ENCODE data around the gene SPATA25.
"Not testable (repeated sequence)": the region's sequence is repeated elsewhere in the genome, so short reads cannot be mapped to it uniquely, and the experiment has no call there.

SPATA25 gene

DNA sequence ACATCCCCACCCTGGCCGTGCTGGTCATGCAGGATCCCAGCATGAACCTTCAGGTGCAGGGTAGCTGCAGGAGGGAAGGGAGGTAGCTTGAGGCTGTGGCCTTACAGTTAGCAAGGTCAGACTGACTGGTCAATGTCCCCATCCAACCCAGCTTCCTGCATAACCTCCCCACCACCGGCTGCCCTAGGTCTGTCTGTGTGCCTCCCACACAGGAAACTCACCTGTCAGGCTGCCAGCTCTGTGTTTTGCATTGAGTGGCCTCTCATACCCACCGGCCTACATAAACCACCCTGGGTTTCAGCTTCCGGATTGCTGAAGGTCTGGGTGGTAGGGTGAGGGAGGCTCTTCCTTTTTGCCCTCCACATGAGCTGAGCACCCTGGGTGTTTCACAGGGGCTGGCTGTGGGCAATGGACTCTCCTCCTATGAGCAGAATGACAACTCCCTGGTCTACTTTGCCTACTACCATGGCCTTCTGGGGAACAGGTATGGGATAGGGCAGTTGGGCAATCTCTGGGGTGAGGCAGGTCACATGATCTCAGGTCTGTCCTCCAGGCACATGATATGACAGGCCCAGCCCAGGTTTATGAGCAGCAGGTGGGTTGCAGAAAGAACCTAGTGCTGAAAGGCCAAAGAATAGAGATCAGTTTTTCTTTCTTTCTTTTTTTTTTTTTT is 5.5 kb upstream of the SPATA25 start:
- DNase-seq (ENCODE audit: low spot score) = peak; percentile 27

DNA sequence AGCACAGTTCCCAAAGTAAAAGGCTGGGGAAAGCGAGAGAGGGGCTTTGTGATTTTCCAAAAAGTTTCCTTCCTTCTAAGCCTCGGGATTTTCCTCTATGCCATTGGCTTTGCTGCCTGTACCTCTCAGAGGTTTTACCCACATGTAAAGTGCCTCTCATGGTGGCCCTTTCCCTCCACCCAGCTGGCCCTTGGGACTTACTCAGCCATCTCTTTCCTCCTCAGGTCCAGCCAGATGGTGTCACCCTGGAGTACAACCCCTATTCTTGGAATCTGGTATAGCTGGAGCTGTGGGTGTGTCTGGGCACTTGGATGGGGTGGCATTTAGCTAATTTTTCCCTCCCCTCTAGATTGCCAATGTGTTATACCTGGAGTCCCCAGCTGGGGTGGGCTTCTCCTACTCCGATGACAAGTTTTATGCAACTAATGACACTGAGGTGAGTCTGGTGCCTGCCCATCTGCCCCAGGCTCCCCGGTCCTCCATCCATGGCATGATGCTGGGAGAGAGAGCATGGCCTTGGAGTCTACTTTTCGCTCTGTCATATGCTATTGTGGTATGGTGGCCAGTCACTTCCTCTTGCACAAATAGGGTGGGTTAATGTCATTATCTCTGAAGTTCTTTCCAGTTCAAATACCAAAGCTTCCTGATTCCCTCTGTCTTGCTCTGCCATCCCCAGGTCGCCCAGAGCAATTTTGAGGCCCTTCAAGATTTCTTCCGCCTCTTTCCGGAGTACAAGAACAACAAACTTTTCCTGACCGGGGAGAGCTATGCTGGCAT is 4.8 kb upstream of the SPATA25 start:
- no peak for DNase-seq (ENCODE audit: low spot score)

DNA sequence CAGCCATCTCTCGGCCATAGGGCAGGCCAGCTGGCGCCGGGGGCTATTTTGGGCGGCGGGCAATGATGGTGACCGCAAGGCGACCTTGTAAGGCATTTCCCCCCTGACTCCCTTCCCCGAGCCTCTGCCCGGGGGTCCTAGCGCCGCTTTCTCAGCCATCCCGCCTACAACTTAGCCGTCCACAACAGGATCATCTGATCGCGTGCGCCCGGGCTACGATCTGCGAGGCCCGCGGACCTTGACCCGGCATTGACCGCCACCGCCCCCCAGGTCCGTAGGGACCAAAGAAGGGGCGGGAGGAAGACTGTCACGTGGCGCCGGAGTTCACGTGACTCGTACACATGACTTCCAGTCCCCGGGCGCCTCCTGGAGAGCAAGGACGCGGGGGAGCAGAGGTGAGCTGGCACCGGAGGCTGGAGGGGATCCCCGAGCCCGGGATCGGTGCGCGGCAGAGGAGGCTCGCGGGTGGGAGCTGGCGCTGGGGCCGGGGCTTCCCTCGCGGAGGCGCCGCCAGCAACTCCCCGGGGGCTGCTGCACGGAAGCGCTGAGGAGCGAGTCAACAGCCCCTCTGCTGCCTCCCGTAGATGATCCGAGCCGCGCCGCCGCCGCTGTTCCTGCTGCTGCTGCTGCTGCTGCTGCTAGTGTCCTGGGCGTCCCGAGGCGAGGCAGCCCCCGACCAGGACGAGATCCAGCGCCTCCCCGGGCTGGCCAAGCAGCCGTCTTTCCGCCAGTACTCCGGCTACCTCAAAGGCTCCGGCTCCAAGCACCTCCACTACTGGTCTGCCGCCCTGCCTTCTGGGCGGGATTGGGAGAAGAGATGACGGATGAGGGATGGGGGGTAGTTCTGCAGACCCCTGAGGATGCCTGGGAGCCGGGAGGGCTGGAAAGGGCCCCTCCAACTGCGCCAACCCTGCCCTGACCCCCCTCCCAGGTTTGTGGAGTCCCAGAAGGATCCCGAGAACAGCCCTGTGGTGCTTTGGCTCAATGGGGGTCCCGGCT is 3.9 kb upstream of the SPATA25 start, which contains the start of the genes CTSA and NEURL2:
Gene CTSA (plus strand): TSS at position 351 of the 999 bp plus-strand sequence. CDS start 234 bp downstream, at position 585.
Gene NEURL2 (minus strand): TSS at position 224 of the 999 bp plus-strand sequence. CDS start 217 bp downstream, at position 7.
- peak; percentile 81 for DNase-seq (ENCODE audit: low spot score)

DNA sequence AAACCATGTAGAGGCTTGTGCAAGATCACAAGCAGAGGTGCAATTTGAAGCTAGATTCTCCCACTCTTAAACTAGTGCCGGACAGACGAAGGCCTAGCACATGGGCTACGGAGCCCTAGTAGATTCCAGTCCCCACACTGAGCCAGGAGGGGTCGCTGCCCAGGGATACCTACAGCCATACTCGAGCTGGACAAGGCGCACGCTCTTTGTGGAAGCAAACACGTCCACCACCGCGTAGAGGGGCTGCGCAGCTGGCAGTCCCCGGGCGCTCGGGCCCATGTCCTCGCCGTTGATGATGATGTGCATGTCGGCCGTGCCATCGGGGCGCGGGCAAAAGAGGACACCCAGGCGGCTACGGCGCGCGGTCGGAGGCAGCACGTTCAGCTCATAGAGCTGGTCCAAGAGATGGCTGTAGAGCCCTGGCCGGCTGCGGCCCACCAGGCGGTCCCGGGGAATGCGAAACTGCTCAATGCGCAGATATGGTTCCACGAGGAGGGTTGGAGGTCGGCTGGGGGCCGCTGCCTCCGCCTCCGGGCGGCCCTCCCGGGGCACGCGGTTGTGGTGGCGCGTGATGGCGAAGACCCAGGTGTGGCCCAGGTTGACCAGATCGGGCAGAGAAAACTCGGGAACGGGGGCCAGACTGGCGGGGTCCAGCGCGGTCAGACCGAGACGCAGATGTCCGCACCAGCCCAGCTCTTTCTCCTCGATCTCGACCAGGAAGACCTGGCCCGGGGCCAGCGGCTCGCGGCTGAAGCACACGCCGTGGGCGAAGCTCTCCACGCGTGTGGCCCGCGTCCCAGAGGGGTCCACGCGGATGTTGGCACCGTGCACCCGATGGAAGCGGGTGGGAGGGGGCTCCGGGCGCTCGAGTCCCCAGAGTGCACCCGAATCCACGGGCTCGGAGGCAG is 2.9 kb upstream of the SPATA25 start:
- peak; percentile 42 for DNase-seq (ENCODE audit: low spot score)

DNA sequence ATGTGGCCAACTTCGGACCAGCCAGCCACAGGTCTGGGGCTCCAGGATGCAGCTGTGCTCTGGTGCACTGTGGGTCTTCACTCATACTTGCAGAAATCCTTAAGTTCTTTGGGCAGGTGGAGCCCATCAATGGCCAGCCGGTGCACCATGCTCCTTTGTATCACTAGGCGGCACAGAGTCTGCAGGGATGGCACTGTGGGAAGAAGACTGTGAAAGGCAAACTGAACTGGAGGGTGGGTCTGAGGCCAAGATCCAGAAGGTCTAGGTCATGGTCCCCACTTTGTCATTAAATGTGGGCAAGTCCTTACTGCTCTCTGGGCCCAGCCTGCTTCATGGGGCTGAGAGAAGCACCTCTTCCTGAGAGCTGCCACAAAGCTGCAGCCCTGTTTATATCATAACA is 1.3 kb upstream of the SPATA25 start:
- no peak for DNase-seq (ENCODE audit: low spot score)

DNA sequence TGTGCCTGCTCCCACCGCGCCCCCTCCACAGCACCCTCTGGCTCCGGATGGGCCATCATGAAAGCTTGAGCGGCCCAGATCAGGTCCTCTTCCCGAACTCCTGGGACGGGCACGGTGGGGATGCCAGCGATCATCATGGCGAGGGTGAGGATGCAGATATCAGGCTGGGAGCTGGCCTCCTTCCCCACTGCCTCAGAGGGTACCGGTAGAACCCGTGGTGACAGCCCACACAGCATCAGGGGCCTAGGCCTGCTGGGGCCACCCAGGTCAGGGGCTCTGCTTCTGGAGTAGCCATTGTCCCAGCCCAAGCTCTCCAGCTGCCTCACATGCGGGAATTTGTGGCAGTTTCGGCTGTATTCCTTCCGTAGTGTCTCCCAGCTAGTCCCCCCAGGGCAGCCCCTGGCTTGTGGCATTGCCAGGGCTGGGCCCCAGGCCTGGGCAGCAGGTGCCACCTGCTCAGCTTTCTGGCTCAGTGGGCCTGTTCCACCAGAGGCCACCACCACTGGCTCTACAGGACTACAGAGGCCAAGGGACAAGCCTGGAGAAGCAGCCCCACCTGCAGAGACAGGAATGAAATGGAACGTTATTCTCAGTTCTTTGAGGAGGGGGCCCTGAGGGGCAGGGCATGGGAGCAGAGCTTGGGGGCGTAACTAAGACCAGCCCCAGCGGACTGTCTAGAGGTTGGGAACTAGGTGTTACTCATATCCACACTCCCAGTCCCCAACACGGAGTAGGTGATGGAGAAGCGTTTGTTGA is 654 bp downstream of the SPATA25 start:
- DNase-seq (ENCODE audit: low spot score) = no peak

DNA sequence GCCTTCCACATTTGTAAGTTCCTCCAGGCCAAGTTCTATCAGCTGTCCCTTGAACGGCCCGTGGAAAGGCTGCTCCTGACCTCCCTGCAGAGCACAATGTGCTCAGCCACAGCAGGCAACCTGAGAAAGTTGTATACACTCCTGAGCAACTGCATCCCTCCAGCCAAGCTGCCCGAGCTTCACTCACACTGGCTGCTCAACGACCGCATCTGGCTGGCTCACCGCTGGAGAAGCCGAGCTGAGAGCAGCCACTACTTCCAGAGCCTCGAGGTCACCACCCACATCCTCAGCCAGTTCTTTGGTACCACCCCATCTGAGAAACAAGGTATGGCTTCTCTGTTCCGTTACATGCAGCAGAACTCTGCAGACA is 4.3 kb downstream of the SPATA25 start:
- no peak for DNase-seq (ENCODE audit: low spot score)

DNA sequence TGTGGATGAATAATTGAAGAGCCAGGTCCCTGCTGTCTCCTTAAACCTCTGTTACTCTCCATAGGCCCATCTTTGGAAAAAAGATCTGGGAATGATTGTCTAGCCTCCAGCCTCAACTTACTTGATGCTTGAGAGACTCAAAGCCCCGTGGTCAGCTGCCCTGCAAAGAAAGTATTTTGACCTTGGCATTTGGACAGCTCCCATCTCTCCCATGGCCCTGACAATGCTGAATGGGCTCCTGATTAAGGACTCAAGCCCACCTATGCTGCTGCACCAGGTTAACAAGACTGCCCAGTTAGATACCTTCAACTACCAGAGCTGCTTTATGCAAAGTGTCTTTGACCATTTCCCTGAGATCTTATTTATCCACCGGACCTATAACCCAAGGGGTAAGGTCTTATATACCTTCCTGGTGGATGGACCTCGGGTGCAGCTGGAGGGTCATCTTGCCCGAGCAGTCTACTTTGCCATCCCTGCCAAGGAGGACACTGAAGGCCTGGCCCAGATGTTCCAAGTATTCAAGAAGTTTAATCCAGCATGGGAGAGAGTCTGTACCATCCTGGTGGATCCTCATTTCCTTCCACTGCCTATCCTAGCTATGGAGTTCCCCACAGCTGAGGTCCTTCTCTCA is 4.8 kb downstream of the SPATA25 start:
- no peak for DNase-seq (ENCODE audit: low spot score)

DNA sequence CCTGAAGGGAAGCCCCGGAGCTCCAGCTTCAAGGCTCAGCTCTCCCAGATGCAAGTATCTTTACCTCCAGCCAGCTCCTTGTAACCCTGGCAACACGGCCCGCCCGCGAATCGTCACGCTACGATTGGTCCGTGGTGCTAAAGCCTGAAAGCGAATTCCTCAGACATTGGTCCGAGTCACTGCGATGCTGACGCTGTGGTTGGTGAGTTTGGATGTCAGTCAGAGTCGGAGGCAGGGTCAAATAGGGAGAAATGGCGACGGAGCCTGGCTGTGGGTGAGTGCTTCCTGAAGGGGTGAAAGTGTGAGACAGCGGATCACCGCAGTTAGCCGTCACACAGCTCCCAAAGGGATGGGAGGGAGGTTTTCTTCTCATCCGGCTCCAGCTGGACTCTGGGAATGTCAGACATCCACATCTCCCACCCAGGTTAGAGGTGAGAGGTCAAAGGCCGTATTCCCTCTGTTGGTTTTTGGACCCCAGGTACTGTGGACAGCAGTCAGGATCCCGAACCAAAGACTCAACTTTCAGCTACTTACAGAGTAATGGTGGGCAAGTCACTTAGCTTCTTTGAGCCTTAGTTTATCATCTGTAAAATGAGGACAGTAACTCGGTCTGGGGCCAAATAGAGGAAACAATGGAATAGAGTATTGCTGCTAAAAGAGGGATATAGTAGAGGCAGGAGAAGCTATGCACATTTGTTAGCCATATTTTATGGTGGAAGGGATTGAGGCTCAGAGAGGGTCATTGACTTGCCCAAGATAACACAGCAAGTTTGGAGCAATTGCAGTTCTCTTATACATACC is 6.2 kb downstream of the SPATA25 start, which contains the start of gene ZSWIM1:
Gene ZSWIM1 (plus strand): TSS at position 240 of the 801 bp plus-strand sequence. CDS start 1,366 bp downstream, outside the sequence.
- DNase-seq (ENCODE audit: low spot score) = peak; percentile 100

DNA sequence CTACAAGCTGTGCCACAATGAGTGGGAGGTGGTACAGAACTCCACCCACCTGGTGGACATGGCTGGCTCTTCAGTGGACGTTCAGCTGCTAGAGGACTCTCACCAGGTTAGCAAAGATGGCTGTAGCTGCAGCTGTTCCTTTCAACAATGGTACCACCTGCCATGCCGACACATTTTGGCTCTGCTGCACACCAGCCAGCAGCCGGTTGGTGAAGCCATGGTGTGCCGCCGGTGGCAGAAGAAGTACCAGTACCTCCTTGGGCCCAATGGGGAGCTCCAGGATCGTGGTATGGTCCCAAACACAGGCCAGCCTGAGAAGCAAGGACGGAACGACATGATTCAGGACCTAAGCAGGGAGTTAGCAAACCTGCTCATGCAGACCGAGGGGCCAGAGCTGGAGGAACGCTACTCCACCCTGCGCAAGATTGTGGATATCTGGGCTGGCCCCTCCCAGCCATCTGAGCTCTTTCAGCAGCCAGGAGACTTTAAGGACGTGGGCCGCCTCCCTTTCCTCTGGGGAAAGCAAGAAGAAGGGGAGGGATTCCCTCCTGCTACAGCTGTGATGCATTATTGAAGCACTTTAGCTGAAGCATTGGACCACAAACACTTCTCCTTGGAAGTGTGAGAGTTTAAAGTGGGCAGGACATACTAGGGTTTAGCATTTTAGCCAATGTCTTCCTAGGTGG is 9.2 kb downstream of the SPATA25 start:
- no peak for DNase-seq (ENCODE audit: low spot score)

DNA sequence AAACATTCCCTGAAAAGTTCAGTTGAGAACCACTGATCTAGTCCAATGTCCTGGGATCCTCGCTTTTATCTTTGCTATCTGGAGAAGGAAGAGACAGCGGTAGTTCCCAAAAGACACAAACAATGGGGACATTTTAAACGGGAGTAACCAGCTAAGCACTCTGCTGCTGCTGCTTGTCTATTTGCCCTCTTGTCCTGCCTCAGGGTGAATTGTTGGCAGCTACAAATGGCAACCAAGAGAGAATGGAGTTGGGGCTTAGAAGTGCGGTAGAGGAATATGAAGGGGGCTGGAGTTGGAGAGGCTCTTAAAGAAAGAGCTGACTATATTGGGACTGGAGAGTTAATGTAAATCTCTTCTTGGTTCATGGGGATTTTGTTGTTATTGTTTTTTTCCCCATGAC is 12.8 kb downstream of the SPATA25 start:
- DNase-seq (ENCODE audit: low spot score) = no peak

DNA sequence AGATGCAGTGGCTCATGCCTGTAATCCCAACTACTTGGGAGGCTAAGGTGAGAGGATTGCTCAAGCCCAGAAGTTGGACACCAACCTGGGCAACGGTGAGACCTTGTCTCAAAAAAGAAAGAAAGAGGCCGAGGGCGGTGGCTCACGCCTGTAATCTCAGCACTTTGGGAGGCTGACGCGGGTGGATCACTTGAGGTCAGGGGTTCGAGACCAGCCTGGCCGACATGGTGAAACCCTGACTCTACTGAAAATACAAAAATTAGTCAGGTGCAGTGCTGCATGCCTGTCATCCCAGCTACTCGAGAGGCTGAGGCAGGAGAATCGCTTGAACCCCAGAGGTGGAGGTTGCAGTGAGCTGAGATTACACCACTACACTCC is 13.3 kb downstream of the SPATA25 start:
- DNase-seq (ENCODE audit: low spot score) = not testable (repeated sequence)

DNA sequence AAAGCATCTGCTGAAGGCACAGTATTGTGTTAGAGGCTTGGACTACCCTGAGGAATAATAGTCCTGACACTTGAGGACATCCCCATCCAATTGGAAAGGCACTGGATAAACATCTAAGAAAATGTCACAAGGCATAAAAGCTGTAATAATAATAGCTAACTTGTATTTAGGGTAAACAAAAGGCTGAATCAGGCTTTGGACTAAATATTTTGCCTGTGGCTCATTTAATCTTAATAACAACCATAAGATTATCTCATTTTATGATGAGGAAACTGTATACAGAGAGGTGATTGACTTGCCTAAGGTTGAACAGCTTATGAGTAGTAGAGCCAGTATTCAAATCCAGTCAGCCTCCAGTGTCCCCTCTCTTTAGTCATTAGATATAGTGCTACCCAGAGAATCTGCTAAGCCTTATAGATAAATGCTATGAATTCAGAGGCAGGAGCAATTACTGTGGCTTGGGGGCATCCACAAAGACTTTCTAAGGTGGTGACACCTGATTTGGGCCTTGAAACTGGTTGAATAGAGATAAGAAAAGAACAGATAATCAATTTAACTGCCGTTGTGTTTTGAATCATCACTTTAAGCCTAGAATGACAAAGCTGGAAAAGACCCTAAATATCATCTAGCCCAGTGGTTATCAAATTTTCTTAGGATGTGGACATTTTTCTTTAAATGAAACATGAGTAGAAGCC is 13.9 kb downstream of the SPATA25 start:
- no peak for DNase-seq (ENCODE audit: low spot score)

DNA sequence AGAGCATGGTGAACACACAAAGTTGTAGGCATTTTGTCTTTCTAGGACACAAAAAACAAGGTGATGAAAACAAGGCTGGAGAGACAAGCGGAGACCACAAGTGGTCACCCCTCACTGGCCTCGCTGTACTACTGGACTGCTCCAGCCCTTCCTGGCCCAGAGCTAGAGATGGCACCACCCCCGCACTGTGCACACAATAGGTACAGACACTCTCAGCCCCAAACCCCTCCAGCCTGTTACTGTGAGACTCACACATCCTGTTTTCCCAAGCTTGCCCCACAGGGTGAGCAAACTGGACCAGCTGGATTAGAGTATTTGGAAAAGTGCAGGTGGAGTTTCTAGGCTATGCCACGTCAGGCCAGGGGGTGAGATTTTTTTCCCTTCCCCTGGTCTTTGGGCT is 14.8 kb downstream of the SPATA25 start:
- DNase-seq (ENCODE audit: low spot score) = no peak

DNA sequence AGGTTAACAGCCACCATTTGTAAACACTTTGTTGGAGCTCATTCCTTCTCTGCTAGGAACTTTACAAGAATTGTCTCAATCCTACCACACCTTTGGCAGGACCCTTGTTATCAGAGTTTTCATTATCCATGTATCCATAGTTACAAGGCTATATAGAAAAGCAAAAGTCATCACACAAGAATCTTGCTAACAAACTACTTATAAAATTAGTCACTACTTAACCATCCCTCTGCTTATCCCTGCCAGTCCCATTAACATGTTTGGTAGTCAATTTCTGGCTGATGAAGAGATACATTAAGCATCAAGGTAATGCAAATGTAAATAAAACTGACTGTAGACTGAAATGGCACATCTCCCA is 19.6 kb downstream of the SPATA25 start:
- no peak for DNase-seq (ENCODE audit: low spot score)

DNA sequence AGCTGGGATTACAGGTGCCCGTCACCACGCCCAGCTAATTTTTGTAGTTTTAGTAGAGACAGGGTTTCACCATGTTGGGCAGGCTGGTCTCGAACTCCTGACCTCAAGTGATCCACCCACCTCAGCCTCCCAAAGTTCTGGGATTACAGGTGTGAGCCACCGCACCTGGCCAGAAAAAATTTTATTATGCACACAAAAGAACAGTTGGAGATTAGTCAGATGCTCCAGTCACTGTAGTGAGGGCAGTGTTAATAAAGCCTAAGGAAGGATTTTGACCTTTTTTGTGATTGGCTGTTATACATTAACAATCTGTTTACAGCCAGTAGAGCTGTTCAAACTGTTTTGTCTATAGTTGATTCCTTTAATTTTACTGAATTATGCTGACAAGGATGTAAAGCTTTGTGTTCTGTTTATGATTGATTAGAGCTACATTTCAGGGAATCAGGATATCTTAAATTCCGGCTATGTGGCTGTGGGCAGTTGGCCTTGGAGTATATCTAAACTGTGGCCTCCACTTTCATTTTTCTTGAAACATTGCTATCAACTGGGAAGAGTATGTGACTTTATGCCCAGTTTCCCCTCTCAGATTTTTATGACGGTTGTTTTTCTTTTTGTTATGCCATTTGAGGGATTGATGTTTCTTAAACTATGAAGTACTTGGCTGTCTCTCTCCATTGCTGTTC is 20.1 kb downstream of the SPATA25 start:
- DNase-seq (ENCODE audit: low spot score) = no peak

DNA sequence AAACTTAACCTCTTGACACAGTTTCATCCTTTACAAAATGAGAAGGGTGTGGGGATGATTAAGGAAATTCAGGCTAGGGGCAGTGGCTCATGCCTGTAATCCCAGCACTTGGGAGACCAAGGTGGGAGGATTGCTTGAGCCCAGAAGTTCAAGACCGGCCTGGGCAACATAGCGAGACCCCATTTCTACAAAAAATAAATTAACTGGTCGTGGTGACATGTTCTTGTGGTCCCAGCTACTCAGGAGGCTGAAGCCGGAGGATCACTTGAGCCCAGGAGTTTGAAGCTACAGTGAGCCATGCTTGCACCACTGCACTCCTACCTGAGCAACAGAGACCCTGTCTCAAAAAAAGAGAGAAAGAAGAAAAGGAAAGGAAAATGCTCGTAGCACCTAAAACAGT is 21.0 kb downstream of the SPATA25 start:
- DNase-seq (ENCODE audit: low spot score) = no peak
